Tibial nerve (tissue), 4 donors: ENCODE data around the gene IL17RE. TPM values are rescaled to one million over a fixed set of nuclear protein-coding genes. Genes with fewer than 3 reads are reported as not detected.
"Not testable (repeated sequence)": the region's sequence is repeated elsewhere in the genome, so short reads cannot be mapped to it uniquely, and the experiment has no call there.

ENCODE experiments used
- DNase-seq, 2 donors: peaks; one replicate each; pipeline ENCODE4 v3.0.0-alpha.2; 2019; ENCODE audit warnings: low spot score in 2 of 2
- H3K27ac ChIP-seq, 4 donors: fragments of 200-600 bp; sonication (generic) in 3 of 4; one replicate each; pipeline ENCODE4 v1.5.1; 2017 to 2019; ENCODE audit warnings: mild to moderate bottlenecking in 1 of 4
- H3K27me3 ChIP-seq, 2 donors: fragments of 200-600 bp; sonication (generic) in 1 of 2; one replicate each; pipeline versions ENCODE4 v1.5.1 to v1.6.0; 2017 to 2019
- H3K36me3 ChIP-seq, 3 donors: fragments of 200-600 bp; sonication (generic); one replicate each; pipeline ENCODE4 v1.5.1; 2018 to 2019
- H3K4me1 ChIP-seq, 4 donors: fragments of 200-600 bp; sonication (generic) in 3 of 4; one replicate each; pipeline ENCODE4 v1.5.1; 2017 to 2019
- H3K4me3 ChIP-seq, 4 donors: fragments of 200-600 bp; sonication (generic) in 3 of 4; one replicate each; pipeline ENCODE4 v1.5.1; 2017 to 2019; ENCODE audit warnings: mild to moderate bottlenecking in 1 of 4, moderate library complexity in 1 of 4
- H3K9me3 ChIP-seq, 4 donors: fragments of 200-600 bp; sonication (generic) in 3 of 4; one replicate each; pipeline ENCODE4 v1.5.1; 2017 to 2019
- EP300 ChIP-seq, 2 donors: sonication (generic); formaldehyde crosslinking; IDR thresholded peaks; one replicate each; pipeline ENCODE4 v1.6.1; 2017; ENCODE audit warnings: antibody characterized with exemption in 2 of 2, mild to moderate bottlenecking in 1 of 2
- POLR2A ChIP-seq, 2 donors: fragments of 450-650 bp; IDR thresholded peaks; one replicate each; pipeline ENCODE4 v1.6.1; 2017; ENCODE audit warnings: antibody characterized with exemption in 2 of 2, mild to moderate bottlenecking in 2 of 2, moderate library complexity in 2 of 2
- WGBS, 2 donors: methylation state at CpG; one replicate each; pipeline ENCODE4 v1.1.5; 2018; 5-methylcytosine and 5-hydroxymethylcytosine counted together
- total RNA-seq, 4 donors: library from RNA; depleted of rRNA; stranded (reverse); fragments of >200 nt; gene quantifications; one replicate each; pipeline ENCODE4 v1.1.0, GENCODE V29; 2016
- TF ChIP-seq, protein P1 (sequence below), 5 experiments: fragments of 200-600 bp in 3 of 5; fragments of 450-650 bp in 2 of 5; sonication (generic) in 3 of 5; IDR thresholded peaks; one replicate each; pipeline ENCODE4 v1.5.1; 2016 to 2019; ENCODE audit warnings: antibody characterized with exemption in 5 of 5, mild to moderate bottlenecking in 3 of 5, moderate library complexity in 2 of 5

Gene IL17RE
- total RNA-seq, 4 donors from 2014 or later, result 0.59 to 10.1 (median 5.6) TPM

GRCh38 chr3:9897408-9898372, 5.0 kb upstream of the IL17RE start:
- 74 to 83% methylated on average over 4 of the region's 4 CpGs for WGBS, 2 donors
- TF ChIP-seq EP300 (IDR thresholded peaks at IDR 0.05), result no peak
- TF ChIP-seq, protein P1, sequence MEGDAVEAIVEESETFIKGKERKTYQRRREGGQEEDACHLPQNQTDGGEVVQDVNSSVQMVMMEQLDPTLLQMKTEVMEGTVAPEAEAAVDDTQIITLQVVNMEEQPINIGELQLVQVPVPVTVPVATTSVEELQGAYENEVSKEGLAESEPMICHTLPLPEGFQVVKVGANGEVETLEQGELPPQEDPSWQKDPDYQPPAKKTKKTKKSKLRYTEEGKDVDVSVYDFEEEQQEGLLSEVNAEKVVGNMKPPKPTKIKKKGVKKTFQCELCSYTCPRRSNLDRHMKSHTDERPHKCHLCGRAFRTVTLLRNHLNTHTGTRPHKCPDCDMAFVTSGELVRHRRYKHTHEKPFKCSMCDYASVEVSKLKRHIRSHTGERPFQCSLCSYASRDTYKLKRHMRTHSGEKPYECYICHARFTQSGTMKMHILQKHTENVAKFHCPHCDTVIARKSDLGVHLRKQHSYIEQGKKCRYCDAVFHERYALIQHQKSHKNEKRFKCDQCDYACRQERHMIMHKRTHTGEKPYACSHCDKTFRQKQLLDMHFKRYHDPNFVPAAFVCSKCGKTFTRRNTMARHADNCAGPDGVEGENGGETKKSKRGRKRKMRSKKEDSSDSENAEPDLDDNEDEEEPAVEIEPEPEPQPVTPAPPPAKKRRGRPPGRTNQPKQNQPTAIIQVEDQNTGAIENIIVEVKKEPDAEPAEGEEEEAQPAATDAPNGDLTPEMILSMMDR (IDR thresholded peaks at IDR 0.05), result no peak
- no peak for TF ChIP-seq POLR2A (IDR thresholded peaks at IDR 0.05)
- Histone ChIP-seq H3K9me3 (no peaks in the 10 kb centered on the region), H3K36me3 (peaks cover 0 to 24% (median 0%) of the 10 kb centered on the region in 3 donors), H3K27ac (peak overlapping the region in 3 of 4 donors; percentile 20 to 56 (median 52)), H3K27me3 (no peaks in the 10 kb centered on the region), H3K4me1 (peaks cover 0 to 37% (median 6%) of the 10 kb centered on the region in 4 donors), H3K4me3 (no peak overlapping the region)
- no peak for DNase-seq

GRCh38 chr3:9898467-9899241, 4.0 kb upstream of the IL17RE start:
- Histone ChIP-seq H3K27me3 (no peaks in the 10 kb centered on the region), H3K27ac (peak overlapping the region in 1 of 4 donors; percentile 3)
- 63 to 68% methylated on average over 8 of the region's 8 CpGs for WGBS, 2 donors

DNA sequence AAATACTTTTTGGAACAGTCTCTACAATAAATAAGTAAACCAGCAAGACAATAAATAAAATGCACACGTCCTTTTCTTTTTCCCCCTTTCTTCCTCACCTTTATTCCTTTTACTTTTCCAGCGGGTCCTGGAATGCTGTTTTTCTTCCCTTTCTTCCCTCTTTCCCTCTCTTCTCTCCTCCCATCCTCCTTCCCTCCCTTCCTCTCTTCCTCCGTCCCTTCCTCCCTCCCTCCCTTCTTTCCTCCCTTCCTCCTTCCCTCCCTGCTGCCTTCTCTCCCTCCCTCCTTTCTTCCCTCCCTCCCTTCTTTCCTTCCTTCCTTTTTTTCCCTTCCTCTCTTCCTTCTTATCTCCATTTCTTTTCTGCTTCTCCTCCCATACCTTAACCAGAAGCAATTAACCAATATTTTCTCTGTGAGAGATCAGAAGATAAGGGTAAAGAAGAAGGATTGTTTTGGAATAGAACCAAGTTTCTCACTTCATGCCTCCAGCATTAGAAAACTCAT, 3.3 kb upstream of the IL17RE start:
- Histone ChIP-seq H3K4me3 (no peak overlapping the region), H3K27ac (peak overlapping the region in 1 of 4 donors; percentile 23), H3K9me3 (no peaks in the 10 kb centered on the region), H3K27me3 (no peaks in the 10 kb centered on the region), H3K36me3 (peaks cover 0 to 9% (median 0%) of the 10 kb centered on the region in 3 donors), H3K4me1 (peaks cover 0 to 34% (median 6%) of the 10 kb centered on the region in 4 donors)
- 50 to 53% methylated on average over 3 of the region's 3 CpGs for WGBS, 2 donors
- TF ChIP-seq POLR2A (IDR thresholded peaks at IDR 0.05), result no peak
- TF ChIP-seq, protein P1 (IDR thresholded peaks at IDR 0.05), result no peak
- DNase-seq, result no peak

More at GRCh38 chr3:9898467-9899241, 4.0 kb upstream of the IL17RE start:
- DNase-seq, result no peak
- Histone ChIP-seq H3K36me3 (peaks cover 0 to 15% (median 0%) of the 10 kb centered on the region in 3 donors), H3K4me3 (no peak overlapping the region), H3K4me1 (peaks cover 0 to 39% (median 7%) of the 10 kb centered on the region in 4 donors), H3K9me3 (no peaks in the 10 kb centered on the region)
- TF ChIP-seq, protein P1 (IDR thresholded peaks at IDR 0.05), result no peak
- no peak for TF ChIP-seq POLR2A (IDR thresholded peaks at IDR 0.05)
- TF ChIP-seq EP300 (IDR thresholded peaks at IDR 0.05), result no peak

DNA sequence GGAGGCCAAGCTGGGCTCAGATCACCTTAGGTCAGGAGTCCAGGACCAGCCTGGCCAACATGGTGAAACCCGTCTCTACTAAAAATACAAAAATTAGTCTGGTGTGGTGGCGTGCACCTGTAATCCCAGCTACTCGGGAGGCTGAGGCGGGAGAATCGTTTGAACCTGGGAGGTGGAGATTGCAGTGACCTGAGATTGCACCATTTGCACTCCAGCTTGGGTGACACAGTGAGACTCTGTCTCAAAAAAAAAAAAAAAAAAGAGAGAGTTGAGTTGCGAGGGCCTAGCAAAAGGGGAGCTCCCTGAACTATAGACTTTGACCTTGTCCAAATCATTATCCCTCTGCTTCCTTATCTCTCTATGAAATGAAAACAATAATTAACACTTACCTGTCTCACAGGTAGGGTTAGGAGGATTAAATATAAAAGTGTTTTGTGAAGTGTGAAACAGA, 1.7 kb upstream of the IL17RE start:
- H3K9me3 ChIP-seq, H3K27ac ChIP-seq, H3K36me3 ChIP-seq, DNase-seq, H3K4me3 ChIP-seq, H3K27me3 ChIP-seq: not testable (repeated sequence)
- 92 to 94% methylated on average over 6 of the region's 6 CpGs for WGBS, 2 donors
- peaks cover 0 to 34% (median 6%) of the 10 kb centered on the region in 4 donors for H3K4me1 ChIP-seq

- Histone ChIP-seq H3K36me3 (no peaks in the 10 kb centered on the region), H3K27ac (peak overlapping the region in 3 of 4 donors; percentile 63 to 91 (median 76)), H3K9me3 (no peaks in the 10 kb centered on the region), H3K27me3 (no peaks in the 10 kb centered on the region), H3K4me1 (peaks cover 0 to 34% (median 6%) of the 10 kb centered on the region in 4 donors), H3K4me3 (no peak overlapping the region)
- 66 to 81% methylated on average over 4 to 5 of the region's 5 CpGs for WGBS, 2 donors
- no peak for DNase-seq
- TF ChIP-seq EP300 (IDR thresholded peaks at IDR 0.05) (no peak), POLR2A (IDR thresholded peaks at IDR 0.05) (no peak)
- TF ChIP-seq, protein P1 (IDR thresholded peaks at IDR 0.05), result no peak
These were observed 681 bp upstream of the IL17RE start for GRCh38 chr3:9901967-9902366.
